HepG2 (cell line): ENCODE data around the gene MYH16. TPM values are rescaled to one million over a fixed set of nuclear protein-coding genes. Genes with fewer than 3 reads are reported as not detected.
"Not testable (repeated sequence)": the region's sequence is repeated elsewhere in the genome, so short reads cannot be mapped to it uniquely, and the experiment has no call there.

Source experiments
- ATAC-seq: fragments of 200-7000 bp; cut with Tn5 transposase; 3 replicates; pipeline ENCODE4 v1.9.1; 2020; ENCODE audit warnings: mild to moderate bottlenecking, moderate library complexity
- BruUV-seq: library from RNA; stranded (reverse); fragments of 400-500 nt; replicated peaks from 2 replicates; lab custom pipeline; 2021; lab: Mats Ljungman, UMichigan
- CTCF ChIA-PET: fragments of 300-600 bp; formaldehyde crosslinking; extraction: SDS; loops from one replicate; lab custom pipeline; 2021; ENCODE audit warnings: low total read pairs, inconsistent platforms, low intra/inter-chr PET ratio; lab: Yijun Ruan, JAX
- POLR2A ChIA-PET: fragments of 350-600 bp; sonication (Branson Sonifier 250); formaldehyde crosslinking; loops from one replicate; lab custom pipeline; 2020; ENCODE audit warnings: antibody characterized with exemption, inconsistent platforms; lab: Yijun Ruan, JAX
- DNase-seq: peaks from one replicate; pipeline ENCODE4 v3.0.0-alpha.2; 2015; ENCODE audit warnings: low spot score
- FAIRE-seq: peaks from 3 replicates; lab custom pipeline; 2011; peaks lifted over from hg19 to GRCh38; lab: Jason Lieb, UNC
- H2AFZ ChIP-seq: one replicate; pipeline ENCODE4 v1.6.1; 2011; ENCODE audit warnings: low read length, inconsistent platforms
- H3K27ac ChIP-seq: fragments of 300-600 bp; 3 replicates; pipeline ENCODE4 v1.8.0; 2011; ENCODE audit warnings: mixed run types, mild to moderate bottlenecking, mixed read lengths, low read length, inconsistent platforms; ENCODE audit not compliant: insufficient read depth; ENCODE audit errors: extremely low read length
- H3K27me3 ChIP-seq, 2 experiments: fragments of 200-600 bp in 1 of 2; 2 replicates in 1 of 2; 3 replicates in 1 of 2; pipeline versions ENCODE4 v1.6.0 to v1.8.0; 2011; ENCODE audit warnings: low read length in 2 of 2, mild to moderate bottlenecking in 2 of 2, moderate library complexity in 2 of 2, inconsistent platforms in 1 of 2; ENCODE audit not compliant: insufficient read depth in 2 of 2, control insufficient read depth in 1 of 2
- H3K36me3 ChIP-seq, 2 experiments: fragments of 200-600 bp in 1 of 2; replicated peaks in 1 of 2; 2 replicates in 1 of 2; 3 replicates in 1 of 2; pipeline versions ENCODE4 v1.5.1 to v1.8.0; 2011; ENCODE audit warnings: low read length in 2 of 2, inconsistent platforms in 1 of 2; ENCODE audit not compliant: insufficient read depth in 2 of 2, control insufficient read depth in 1 of 2
- H3K4me1 ChIP-seq: 2 replicates; pipeline ENCODE4 v1.5.1; 2012; ENCODE audit warnings: low read length, inconsistent platforms; ENCODE audit not compliant: insufficient read depth
- H3K4me2 ChIP-seq: 2 replicates; pipeline ENCODE4 v1.6.0; 2011; ENCODE audit warnings: low read depth, low read length, inconsistent platforms
- H3K4me3 ChIP-seq, 3 experiments: fragments of 200-600 bp in 1 of 3; sonication (generic), shearing (Covaris generic) in 1 of 3; replicated peaks in 1 of 3; 2 replicates each; pipeline ENCODE4 v1.5.1; 2011 to 2016; ENCODE audit warnings: low read length in 3 of 3, inconsistent platforms in 2 of 3, low read depth in 2 of 3, mild to moderate bottlenecking in 2 of 3, control low read depth in 1 of 3, mixed read lengths in 1 of 3; ENCODE audit not compliant: insufficient read depth in 1 of 3
- H3K79me2 ChIP-seq: one replicate; pipeline ENCODE4 v1.6.1; 2011; ENCODE audit warnings: low read length, inconsistent platforms; ENCODE audit not compliant: insufficient read depth
- H3K9ac ChIP-seq: 2 replicates; pipeline ENCODE4 v1.6.0; 2011; ENCODE audit warnings: mild to moderate bottlenecking, low read depth, low read length, inconsistent platforms; ENCODE audit not compliant: insufficient read depth
- H3K9me3 ChIP-seq: 2 replicates; pipeline ENCODE4 v1.5.1; 2012; ENCODE audit warnings: mild to moderate bottlenecking, low read length
- H4K20me1 ChIP-seq: 2 replicates; pipeline ENCODE4 v1.6.0; 2011; ENCODE audit warnings: inconsistent platforms, mild to moderate bottlenecking, low read length, moderate library complexity; ENCODE audit not compliant: insufficient read depth
- DNMT1 ChIP-seq: sonication (generic); formaldehyde crosslinking; IDR thresholded peaks from 2 replicates; pipeline ENCODE4 v1.5.1; 2020; ENCODE audit warnings: mild to moderate bottlenecking, missing genetic modification reagents
- MED8 ChIP-seq: sonication (generic); formaldehyde crosslinking; IDR thresholded peaks from 2 replicates; pipeline ENCODE4 v1.8.1; 2023; ENCODE audit warnings: mild to moderate bottlenecking, missing genetic modification reagents; ENCODE audit not compliant: insufficient replicate concordance
- RBAK ChIP-seq: sonication (generic); formaldehyde crosslinking; IDR thresholded peaks from 2 replicates; pipeline ENCODE4 v1.5.1; 2020; ENCODE audit warnings: mild to moderate bottlenecking, missing genetic modification reagents
- WGBS: methylation state at CpG from one replicate; pipeline ENCODE4 v1.1.6; 2017; ENCODE audit warnings: low lambda C conversion rate; 5-methylcytosine and 5-hydroxymethylcytosine counted together
- in situ Hi-C: cut with HindIII; loops from 2 replicates; pipeline ENCODE4 v1.10.0; 2017; ENCODE audit warnings: low pct_unique_long_range_greater_than_20kb; ENCODE audit not compliant: extremely low pct_ligation_motif_present
- intact Hi-C: fragments of 100-400 bp; cut with micrococcal nuclease; formaldehyde crosslinking; loops from one replicate; pipeline ENCODE4 v1.10.0; 2022; ENCODE audit not compliant: unreplicated experiment
- polyA plus RNA-seq, 8 experiments: library from polyadenylated mRNA; depleted of rRNA in 3 of 8; stranded (reverse) in 7 of 8; unstranded in 1 of 8; fragments of >200 nt; fragmentation: Illumina TruSeq in 4 of 8; extraction: Trizol in 4 of 8; gene quantifications; 2 replicates each; pipeline versions ENCODE4 v1.2.1 to v1.2.3, GENCODE V29; 2011 to 2016; ENCODE audit warnings: low read depth in 4 of 8, missing spikeins in 1 of 8, mixed read lengths in 1 of 8; ENCODE audit not compliant: insufficient read depth in 1 of 8
- total RNA-seq, 5 experiments: library from RNA; depleted of rRNA; stranded (reverse); fragments of >200 nt; fragmentation: Illumina TruSeq; extraction: Trizol; gene quantifications; 2 replicates each; pipeline ENCODE4 v1.2.3, GENCODE V29; 2016; ENCODE audit warnings: low read depth in 1 of 5

MYH16 gene
- total and polyA plus RNA-seq, 2 of the 13 experiments (the other 11 are each of a cell fraction or from before 2014, with no cell fraction given): 0.05 to 0.15 TPM

- intact Hi-C loops: no loop called here
- Histone ChIP-seq H3K4me2 (no peak overlapping the region), H3K9ac (no peak overlapping the region), H3K36me3 (no peaks in the 10 kb centered on the region), H3K4me1 (peaks cover 10% of the 10 kb centered on the region), H3K4me3 (no peak overlapping the region), H2AFZ (no peak overlapping the region), H3K79me2 (peaks cover 3% of the 10 kb centered on the region), H4K20me1 (no peaks in the 10 kb centered on the region), H3K9me3 (no peaks in the 10 kb centered on the region), H3K27me3 (no peaks in the 10 kb centered on the region; a peak in 1 of 5 replicates), H3K27ac (no peak overlapping the region)
- CTCF ChIA-PET: no interaction called here
- WGBS: 61% methylated on average over 2 of the region's 4 CpGs
- ATAC-seq (no peak), DNase-seq (no peak), FAIRE-seq (no peak)
- POLR2A ChIA-PET: no interaction called here
- BruUV-seq: no TSS peak
- in situ Hi-C loops: no loop called here
- TF ChIP-seq RBAK (CRISPR knock-in tag): no peak
- TF ChIP-seq DNMT1 (CRISPR knock-in tag): no peak
These were observed 47.7 kb downstream of the MYH16 start for GRCh38 chr7:99320371-99320770.

GRCh38 chr7:99322659-99323058 lies 50.0 kb downstream of the MYH16 start:
- FAIRE-seq, CTCF ChIA-PET, H3K36me3 ChIP-seq, H3K9me3 ChIP-seq, in situ Hi-C loops, H2AFZ ChIP-seq, H3K27me3 ChIP-seq, H3K9ac ChIP-seq, H3K4me3 ChIP-seq, POLR2A ChIA-PET, BruUV-seq, DNase-seq, H3K27ac ChIP-seq, intact Hi-C loops, H3K4me2 ChIP-seq, ATAC-seq, H4K20me1 ChIP-seq: not testable (repeated sequence)
- peaks cover 21% of the 10 kb centered on the region for H3K79me2 ChIP-seq
- H3K4me1 ChIP-seq: peaks cover 20% of the 10 kb centered on the region
- peak; percentile 27 for TF ChIP-seq MED8 (CRISPR knock-in tag)
- 94% methylated on average over 6 of the region's 6 CpGs for WGBS
